B cell (primary cell): ENCODE data around the gene RHCG. TPM values are rescaled to one million over a fixed set of nuclear protein-coding genes. Genes with fewer than 3 reads are reported as not detected.

Experiments
- ATAC-seq: fragments of 200-7000 bp; cut with Tn5 transposase; one replicate; pipeline ENCODE4 v1.10.0; 2021; ENCODE audit warnings: low read depth, mild to moderate bottlenecking, moderate number of reproducible peaks, moderate library complexity
- CTCF ChIA-PET: fragments of 350-600 bp; sonication (Branson Sonifier 250); formaldehyde crosslinking; loops from one replicate; lab custom pipeline; 2021; ENCODE audit warnings: antibody characterized with exemption, inconsistent platforms; lab: Charles Lee
- POLR2A ChIA-PET: fragments of 350-600 bp; sonication (Branson Sonifier 250); formaldehyde crosslinking; loops from one replicate; lab custom pipeline; 2021; ENCODE audit warnings: antibody characterized with exemption; lab: Charles Lee
- DNase-seq: peaks from one replicate; pipeline ENCODE4 v3.0.0; 2013
- H2AFZ ChIP-seq: 2 replicates; pipeline ENCODE4 v1.6.1; 2012; ENCODE audit warnings: mild to moderate bottlenecking, low read depth, low read length; ENCODE audit not compliant: insufficient read depth, poor library complexity, severe bottlenecking
- H3K27ac ChIP-seq, 2 donors: 1 replicate in 1 of 2; 2 replicates in 1 of 2; pipeline ENCODE4 v1.5.1; 2012 to 2013; ENCODE audit warnings: low read length in 2 of 2, mild to moderate bottlenecking in 2 of 2, moderate library complexity in 1 of 2
- H3K27me3 ChIP-seq, 4 experiments: fragments of 200-600 bp in 1 of 4; sonication (generic) in 1 of 4; replicated peaks in 1 of 4; 1 replicate in 2 of 4; 2 replicates in 2 of 4; pipeline versions ENCODE4 v1.6.1 to v1.7.0; 2013 to 2016; ENCODE audit warnings: low read length in 3 of 4, mild to moderate bottlenecking in 2 of 4, mixed read lengths in 1 of 4, moderate library complexity in 1 of 4; ENCODE audit not compliant: insufficient read depth in 4 of 4, control insufficient read depth in 3 of 4; ENCODE audit errors: control extremely low read depth in 1 of 4
- H3K36me3 ChIP-seq, 2 experiments: replicated peaks in 1 of 2; 1 replicate in 1 of 2; 2 replicates in 1 of 2; pipeline versions ENCODE4 v1.6.1 to v1.7.1; 2013; ENCODE audit warnings: low read length in 1 of 2; ENCODE audit not compliant: insufficient read depth in 2 of 2, control insufficient read depth in 1 of 2; ENCODE audit errors: control extremely low read depth in 1 of 2, extremely low read depth in 1 of 2
- H3K4me1 ChIP-seq, 2 donors: fragments of 200-600 bp in 1 of 2; sonication (generic) in 1 of 2; 1 replicate in 1 of 2; 2 replicates in 1 of 2; pipeline versions ENCODE4 v1.5.1 to v1.6.1; 2013 to 2017; ENCODE audit warnings: low read length in 2 of 2; ENCODE audit not compliant: control insufficient read depth in 2 of 2, insufficient read depth in 2 of 2
- H3K4me2 ChIP-seq: replicated peaks from 2 replicates; pipeline ENCODE3; 2012; ENCODE audit warnings: mild to moderate bottlenecking, low read depth, low read length; ENCODE audit not compliant: poor library complexity, severe bottlenecking
- H3K4me3 ChIP-seq, 5 experiments: fragments of 200-600 bp in 1 of 5; sonication (generic) in 1 of 5; 1 replicate in 3 of 5; 2 replicates in 2 of 5; pipeline versions ENCODE4 v1.5.1 to v1.7.0; 2011 to 2016; ENCODE audit warnings: low read length in 4 of 5, mild to moderate bottlenecking in 4 of 5, low read depth in 2 of 5, control low read depth in 1 of 5, moderate library complexity in 1 of 5; ENCODE audit not compliant: insufficient read depth in 1 of 5; ENCODE audit errors: control extremely low read depth in 1 of 5, extremely low read depth in 1 of 5
- H3K79me2 ChIP-seq: fragments of 200-600 bp; sonication (generic); one replicate; pipeline ENCODE4 v1.6.0; 2016; ENCODE audit warnings: low read length; ENCODE audit not compliant: control insufficient read depth, insufficient read depth
- H3K9ac ChIP-seq: fragments of 200-600 bp; sonication (generic); 2 replicates; pipeline ENCODE4 v1.6.1; 2017; ENCODE audit warnings: mild to moderate bottlenecking, low read length, moderate library complexity
- H3K9me3 ChIP-seq, 3 donors: one replicate each; pipeline versions ENCODE4 v1.6.1 to v1.7.1; 2013; ENCODE audit warnings: low read length in 2 of 3; ENCODE audit not compliant: control insufficient read depth in 2 of 3, insufficient read depth in 1 of 3; ENCODE audit errors: control extremely low read depth in 1 of 3
- H4K20me1 ChIP-seq: 2 replicates; pipeline ENCODE4 v1.6.0; 2012; ENCODE audit warnings: mild to moderate bottlenecking, low read length; ENCODE audit not compliant: insufficient read depth, control insufficient read depth, poor library complexity, severe bottlenecking
- H3K27ac Mint-ChIP-seq: one replicate; pipeline ENCODE4 v1.8.0; 2021; ENCODE audit warnings: mixed read lengths
- H3K27me3 Mint-ChIP-seq: one replicate; pipeline ENCODE4 v1.8.0; 2021; ENCODE audit warnings: mixed read lengths
- H3K4me1 Mint-ChIP-seq: one replicate; pipeline ENCODE4 v1.8.0; 2021; ENCODE audit warnings: mixed read lengths
- H3K4me3 Mint-ChIP-seq: one replicate; pipeline ENCODE4 v1.8.0; 2021; ENCODE audit warnings: mixed read lengths
- H3K9me3 Mint-ChIP-seq: one replicate; pipeline ENCODE4 v1.8.0; 2022; ENCODE audit warnings: mixed read lengths; ENCODE audit not compliant: insufficient read depth
- EZH2 ChIP-seq: IDR thresholded peaks from 2 replicates; pipeline ENCODE4 v1.6.1; 2012; ENCODE audit warnings: borderline replicate concordance, low read depth, mild to moderate bottlenecking, moderate library complexity, low read length; ENCODE audit not compliant: insufficient read depth, poor library complexity, severe bottlenecking
- WGBS: methylation state at CpG from one replicate; pipeline ENCODE4 v1.1.5; 2013; ENCODE audit warnings: missing lambda C conversion rate; ENCODE audit not compliant: insufficient coverage; 5-methylcytosine and 5-hydroxymethylcytosine counted together
- intact Hi-C: fragments of 100-400 bp; cut with micrococcal nuclease; formaldehyde crosslinking; loops from one replicate; pipeline ENCODE4 v1.10.0; 2022
- polyA plus RNA-seq: library from polyadenylated mRNA; depleted of rRNA; stranded (reverse); fragments of >200 nt; gene quantifications from 2 replicates; pipeline ENCODE4 v1.2.3, GENCODE V29; 2012
- total RNA-seq, 2 donors: library from RNA; stranded (reverse); fragments of 120-200 nt in 1 of 2; gene quantifications; 1 replicate in 1 of 2; 2 replicates in 1 of 2; pipeline versions ENCODE4 v1.2.3 to v1.2.4, GENCODE V29; 2013 to 2022
- TF ChIP-seq, protein P1 (sequence below): fragments of 200-600 bp; IDR thresholded peaks from one replicate; pipeline ENCODE4 v1.8.0; 2022; ENCODE audit warnings: antibody characterized with exemption, mild to moderate bottlenecking

The RHCG gene
- total and polyA plus RNA-seq, 2 donors (not counting 1 experiment from before 2014, with no cell fraction given): not detected

DNA sequence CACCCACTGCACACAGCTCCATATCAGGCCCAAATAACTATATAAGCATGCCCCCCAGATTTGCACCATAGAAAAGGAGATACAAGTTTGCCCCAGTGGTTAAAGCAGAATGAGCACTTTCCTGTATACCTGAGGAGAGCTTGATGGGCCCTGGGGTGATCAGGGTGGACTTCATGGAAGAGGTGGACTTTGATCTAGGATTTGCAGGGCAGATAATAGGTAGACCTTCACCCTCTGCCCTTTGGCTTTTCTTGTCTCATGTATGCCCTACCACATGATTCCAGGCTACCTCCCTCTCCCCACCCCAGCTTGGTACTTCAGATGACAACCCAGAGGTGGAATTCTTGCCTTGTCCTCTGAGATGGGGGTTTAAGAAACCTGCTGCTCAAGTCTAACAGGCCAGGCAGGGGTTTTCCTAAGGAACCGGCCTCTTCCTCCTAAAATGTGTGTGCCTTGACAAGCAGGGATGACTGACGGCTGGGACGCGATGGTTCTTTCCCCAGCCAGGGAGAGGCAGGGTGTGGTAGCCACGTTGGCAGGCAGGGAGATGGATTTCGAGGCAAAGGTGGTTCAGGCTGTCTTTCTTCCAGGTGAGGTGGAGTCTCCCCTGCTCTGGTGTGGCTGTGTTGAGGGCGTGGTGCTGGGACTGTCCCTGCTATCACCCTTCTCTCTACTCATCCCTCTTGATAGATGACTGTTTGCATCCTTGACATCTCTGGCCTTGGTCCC lies 6.6 kb upstream of the RHCG start:
- intact Hi-C loops: no loop called here
- Histone ChIP-seq H4K20me1 (no peaks in the 10 kb centered on the region), H3K79me2 (no peaks in the 10 kb centered on the region), H2AFZ (no peak overlapping the region), H3K27ac (no peak overlapping the region), H3K4me2 (no peak overlapping the region), H3K9me3 (peaks cover 0 to 6% (median 1%) of the 10 kb centered on the region in 3 donors), H3K36me3 (no peaks in the 10 kb centered on the region), H3K9ac (no peak overlapping the region), H3K27me3 (peaks cover 0 to 19% (median 7%) of the 10 kb centered on the region in 4 experiments), H3K4me1 (no peaks in the 10 kb centered on the region), H3K4me3 (no peak overlapping the region)
- TF ChIP-seq, protein P1, sequence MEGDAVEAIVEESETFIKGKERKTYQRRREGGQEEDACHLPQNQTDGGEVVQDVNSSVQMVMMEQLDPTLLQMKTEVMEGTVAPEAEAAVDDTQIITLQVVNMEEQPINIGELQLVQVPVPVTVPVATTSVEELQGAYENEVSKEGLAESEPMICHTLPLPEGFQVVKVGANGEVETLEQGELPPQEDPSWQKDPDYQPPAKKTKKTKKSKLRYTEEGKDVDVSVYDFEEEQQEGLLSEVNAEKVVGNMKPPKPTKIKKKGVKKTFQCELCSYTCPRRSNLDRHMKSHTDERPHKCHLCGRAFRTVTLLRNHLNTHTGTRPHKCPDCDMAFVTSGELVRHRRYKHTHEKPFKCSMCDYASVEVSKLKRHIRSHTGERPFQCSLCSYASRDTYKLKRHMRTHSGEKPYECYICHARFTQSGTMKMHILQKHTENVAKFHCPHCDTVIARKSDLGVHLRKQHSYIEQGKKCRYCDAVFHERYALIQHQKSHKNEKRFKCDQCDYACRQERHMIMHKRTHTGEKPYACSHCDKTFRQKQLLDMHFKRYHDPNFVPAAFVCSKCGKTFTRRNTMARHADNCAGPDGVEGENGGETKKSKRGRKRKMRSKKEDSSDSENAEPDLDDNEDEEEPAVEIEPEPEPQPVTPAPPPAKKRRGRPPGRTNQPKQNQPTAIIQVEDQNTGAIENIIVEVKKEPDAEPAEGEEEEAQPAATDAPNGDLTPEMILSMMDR: no peak
- no peak for TF ChIP-seq EZH2
- ATAC-seq: no peak
- no peaks in the 10 kb centered on the region for H3K4me1 Mint-ChIP-seq
- WGBS: 76% methylated on average over 6 of the region's 7 CpGs
- no peak for DNase-seq
- ChIA-PET POLR2A (no interaction called here), CTCF (interaction anchor here (1.4 kb wide), 1 partner anchor 10 kb away, joined by 5 read pairs; no protein-coding TSS in a partner anchor)
- no peak overlapping the region for H3K27ac Mint-ChIP-seq
- no peak overlapping the region for H3K4me3 Mint-ChIP-seq
- H3K9me3 Mint-ChIP-seq: peaks cover 3% of the 10 kb centered on the region
- peaks cover 60% of the 10 kb centered on the region for H3K27me3 Mint-ChIP-seq

GRCh38 chr15:89501646-89502045 lies 5.3 kb upstream of the RHCG start:
- ChIA-PET CTCF (interaction anchor here (1.4 to 1.6 kb wide), 2 partner anchors 9 to 12 kb away, joined by 3 to 5 read pairs; no protein-coding TSS in a partner anchor), POLR2A (no interaction called here)
- peaks cover 0 to 3% of the 10 kb centered on the region in 2 donors for H3K4me1 ChIP-seq
- no peak overlapping the region for H3K9ac ChIP-seq
- H3K4me3 Mint-ChIP-seq: no peak overlapping the region
- H3K27ac ChIP-seq: no peak overlapping the region
- DNase-seq: no peak
- peaks cover 67% of the 10 kb centered on the region for H3K27me3 Mint-ChIP-seq
- H3K27me3 ChIP-seq: peaks cover 0 to 19% (median 13%) of the 10 kb centered on the region in 4 experiments
- H3K27ac Mint-ChIP-seq: no peak overlapping the region
- H4K20me1 ChIP-seq: no peaks in the 10 kb centered on the region
- no peaks in the 10 kb centered on the region for H3K79me2 ChIP-seq
- ATAC-seq: no peak
- no peak overlapping the region for H2AFZ ChIP-seq
- H3K9me3 Mint-ChIP-seq: peaks cover 3% of the 10 kb centered on the region
- intact Hi-C loops: no loop called here
- no peak overlapping the region for H3K4me2 ChIP-seq
- no peaks in the 10 kb centered on the region for H3K36me3 ChIP-seq
- 90% methylated on average over 2 of the region's 5 CpGs for WGBS
- no peak for TF ChIP-seq EZH2
- TF ChIP-seq, protein P1: no peak
- no peak overlapping the region for H3K4me3 ChIP-seq
- H3K4me1 Mint-ChIP-seq: peaks cover 3% of the 10 kb centered on the region
- peaks cover 0 to 6% (median 0%) of the 10 kb centered on the region in 3 donors for H3K9me3 ChIP-seq
